Activated naive CD8-positive, alpha-beta T cell treated with anti-CD3 and anti-CD28 coated beads, Interleukin-2, amount 10 ng/mL, durations not matched to agents 7 days and 5 days (primary cell): ENCODE results near the gene INPP5K. TPM values are rescaled to one million over a fixed set of nuclear protein-coding genes. Genes with fewer than 3 reads are reported as not detected.

Source experiments
- ATAC-seq: fragments of 150-1000 bp; cut with Tn5 transposase; one replicate; pipeline ENCODE4 v1.10.0; 2021; ENCODE audit warnings: low read depth, moderate library complexity
- POLR2A ChIA-PET: fragments of 350-600 bp; sonication (Branson Sonifier 250); formaldehyde crosslinking; loops from one replicate; lab custom pipeline; 2021; ENCODE audit warnings: antibody characterized with exemption; lab: Charles Lee
- DNase-seq: peaks from one replicate; pipeline ENCODE4 v3.0.0; 2021
- H3K27ac Mint-ChIP-seq: one replicate; pipeline ENCODE4 v1.8.0; 2022; ENCODE audit warnings: mild to moderate bottlenecking, mixed read lengths
- H3K27me3 Mint-ChIP-seq: one replicate; pipeline ENCODE4 v1.8.0; 2022; ENCODE audit warnings: mild to moderate bottlenecking, moderate library complexity, mixed read lengths
- H3K36me3 Mint-ChIP-seq: one replicate; pipeline ENCODE4 v1.8.0; 2021; ENCODE audit warnings: mild to moderate bottlenecking, mixed read lengths
- H3K4me1 Mint-ChIP-seq: one replicate; pipeline ENCODE4 v1.8.0; 2021; ENCODE audit warnings: mixed read lengths
- H3K4me3 Mint-ChIP-seq: one replicate; pipeline ENCODE4 v1.8.0; 2022; ENCODE audit warnings: mild to moderate bottlenecking, moderate library complexity, mixed read lengths
- H3K9me3 Mint-ChIP-seq: one replicate; pipeline ENCODE4 v1.8.0; 2021; ENCODE audit warnings: mixed read lengths
- total RNA-seq, 2 experiments: library from RNA; stranded (reverse); gene quantifications; one replicate each; pipeline ENCODE4 v1.2.3, GENCODE V29; 2021

Gene INPP5K
- total RNA-seq, 2 experiments from 2014 or later, result 56.7 to 58.7 TPM

DNA sequence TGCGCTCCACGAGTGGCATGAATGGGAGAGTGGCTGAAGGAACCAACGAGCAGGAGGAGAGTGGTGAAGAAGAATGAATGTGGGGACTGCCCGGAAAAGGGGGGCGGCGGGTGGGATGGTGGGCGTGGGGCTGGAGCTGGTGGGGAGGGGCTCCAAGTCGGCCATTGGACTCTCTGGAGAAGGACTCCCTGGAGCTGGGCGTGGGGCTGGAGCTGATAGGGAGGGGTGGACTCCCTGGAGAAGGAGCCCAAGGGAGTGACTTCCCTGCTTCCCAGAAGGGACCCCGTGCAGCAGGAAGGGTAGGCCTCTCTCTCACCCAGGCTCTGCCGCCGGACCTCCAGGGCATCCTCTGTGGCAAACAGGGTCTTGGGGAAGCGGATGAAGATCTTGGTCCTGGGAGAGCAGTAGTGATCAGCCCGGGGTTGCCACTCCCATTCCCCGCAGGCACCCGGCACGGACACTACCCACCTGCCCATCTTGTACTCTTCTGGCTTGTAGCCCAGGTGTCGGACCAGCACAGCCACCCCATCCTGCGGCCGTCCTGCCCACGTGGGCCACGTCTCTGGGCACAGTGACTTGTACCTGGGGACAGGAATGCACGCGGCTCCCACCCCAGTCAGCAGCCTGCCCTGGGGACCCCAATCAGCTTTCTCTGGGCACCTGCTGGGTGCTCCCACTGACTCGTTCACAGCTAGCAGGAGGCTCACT, 45.5 kb downstream of the INPP5K start:
- DNase-seq (no peak), ATAC-seq (no peak)
- Mint-ChIP-seq H3K4me3 (no peak overlapping the region), H3K27ac (no peak overlapping the region), H3K4me1 (peaks cover 9% of the 10 kb centered on the region), H3K9me3 (peaks cover 6% of the 10 kb centered on the region), H3K27me3 (peaks cover 7% of the 10 kb centered on the region), H3K36me3 (peaks cover 18% of the 10 kb centered on the region)
- POLR2A ChIA-PET, result no interaction called here

DNA sequence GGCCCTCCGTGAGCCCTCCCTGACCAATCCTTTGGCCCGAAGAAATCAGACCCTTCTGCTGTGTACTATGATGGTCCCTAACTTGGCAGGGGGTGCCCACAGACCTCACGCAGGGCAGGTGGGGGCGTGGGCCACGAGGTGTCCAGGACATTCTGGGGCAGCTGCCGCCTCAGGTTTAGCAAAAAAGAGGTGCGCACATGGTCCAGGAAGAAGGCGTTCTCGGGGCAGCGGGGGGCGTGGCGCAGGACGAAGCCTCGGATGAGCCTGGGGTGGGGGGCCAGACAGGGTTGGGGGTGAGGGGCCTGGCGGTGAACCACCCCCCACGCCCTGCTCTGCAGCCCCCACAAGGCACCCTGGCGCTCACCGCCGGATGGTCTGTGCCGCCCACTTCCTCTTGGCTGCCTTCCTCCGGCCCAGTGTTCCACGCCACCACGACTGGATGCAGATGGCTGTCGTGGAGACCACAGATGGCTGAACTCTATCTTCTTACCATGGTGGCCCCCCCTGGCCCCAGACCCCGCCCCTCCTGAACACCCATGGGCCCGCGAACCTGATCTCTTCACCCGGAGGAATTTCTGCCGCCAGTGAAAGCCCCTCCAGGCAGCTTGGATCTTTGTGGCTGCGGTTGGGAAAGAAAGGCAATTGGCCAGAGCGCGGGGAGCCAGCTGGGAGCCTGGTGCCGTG, 46.2 kb downstream of the INPP5K start:
- peaks cover 12% of the 10 kb centered on the region for H3K27me3 Mint-ChIP-seq
- H3K27ac Mint-ChIP-seq, result no peak overlapping the region
- ATAC-seq (no peak), DNase-seq (no peak)
- H3K4me1 Mint-ChIP-seq, result peaks cover 9% of the 10 kb centered on the region
- H3K36me3 Mint-ChIP-seq, result peaks cover 18% of the 10 kb centered on the region
- POLR2A ChIA-PET, result no interaction called here
- no peak overlapping the region for H3K4me3 Mint-ChIP-seq
- H3K9me3 Mint-ChIP-seq, result peaks cover 6% of the 10 kb centered on the region

DNA sequence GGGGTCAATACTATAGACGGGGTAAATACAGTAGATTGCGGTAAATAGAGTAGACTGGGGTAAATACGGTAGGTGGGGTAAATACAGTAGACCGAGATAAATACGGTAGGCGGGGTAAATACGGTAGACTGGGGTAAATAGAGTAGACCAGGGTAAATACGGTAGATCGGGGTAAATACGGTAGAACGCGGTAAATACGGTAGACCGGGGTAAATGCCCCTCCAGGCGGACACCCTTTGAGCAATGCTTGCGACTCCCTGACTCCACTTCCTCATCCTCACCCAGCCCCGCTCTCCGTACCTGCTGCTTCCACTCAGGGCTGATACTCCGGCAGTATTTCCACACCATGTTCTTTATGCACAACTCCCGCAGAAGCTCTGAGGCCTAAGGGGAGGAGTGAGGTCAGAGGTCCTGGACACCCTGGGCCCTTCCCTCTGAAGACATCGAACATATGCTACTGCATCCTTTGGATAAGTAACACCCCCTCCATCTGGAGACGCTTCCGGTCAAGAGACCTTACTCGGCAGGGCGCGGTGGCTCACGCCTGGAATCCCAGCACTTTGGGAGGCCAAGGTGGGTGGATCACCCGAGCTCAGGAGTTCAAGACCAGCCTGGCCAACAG, 47.1 kb downstream of the INPP5K start:
- H3K27ac Mint-ChIP-seq, result no peak overlapping the region
- no peak overlapping the region for H3K4me3 Mint-ChIP-seq
- no peak for DNase-seq
- peaks cover 6% of the 10 kb centered on the region for H3K9me3 Mint-ChIP-seq
- H3K4me1 Mint-ChIP-seq, result peaks cover 9% of the 10 kb centered on the region
- ATAC-seq, result no peak
- POLR2A ChIA-PET, result no interaction called here
- peaks cover 12% of the 10 kb centered on the region for H3K27me3 Mint-ChIP-seq
- H3K36me3 Mint-ChIP-seq, result peaks cover 18% of the 10 kb centered on the region

DNA sequence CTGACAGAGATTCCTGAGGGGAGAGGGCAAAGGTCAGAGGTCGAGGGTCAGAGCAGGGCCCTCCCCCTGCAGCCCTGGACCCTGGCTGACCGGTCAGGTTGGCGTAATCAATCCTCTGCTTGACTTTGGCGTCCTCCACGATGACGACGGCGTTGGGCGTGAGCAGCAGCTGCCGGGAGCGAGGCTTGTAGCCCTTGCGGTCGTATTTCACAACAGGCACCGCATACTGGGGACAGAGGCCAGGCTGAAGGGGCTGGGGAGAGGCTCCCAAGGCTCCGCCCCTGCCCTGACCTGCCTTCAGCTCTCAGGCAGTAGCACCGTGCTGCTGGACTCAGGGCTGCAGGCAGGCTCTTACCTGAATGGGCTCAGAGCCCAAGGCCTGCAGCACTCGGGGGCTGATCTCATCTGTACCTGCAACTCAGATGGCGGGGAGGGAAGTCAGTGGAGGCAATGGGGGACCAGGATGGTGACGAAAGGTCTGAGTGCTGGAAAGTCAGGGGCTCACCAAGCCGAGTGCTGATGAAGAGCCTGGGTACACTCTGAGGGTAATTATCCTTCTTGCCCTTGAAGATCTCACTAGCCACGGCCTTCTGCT, 48.4 kb downstream of the INPP5K start:
- Mint-ChIP-seq H3K4me3 (no peak overlapping the region), H3K36me3 (peaks cover 18% of the 10 kb centered on the region), H3K27ac (no peak overlapping the region), H3K4me1 (peaks cover 5% of the 10 kb centered on the region), H3K27me3 (peaks cover 18% of the 10 kb centered on the region), H3K9me3 (peaks cover 6% of the 10 kb centered on the region)
- ATAC-seq, result no peak
- no peak for DNase-seq
- POLR2A ChIA-PET, result no interaction called here

DNA sequence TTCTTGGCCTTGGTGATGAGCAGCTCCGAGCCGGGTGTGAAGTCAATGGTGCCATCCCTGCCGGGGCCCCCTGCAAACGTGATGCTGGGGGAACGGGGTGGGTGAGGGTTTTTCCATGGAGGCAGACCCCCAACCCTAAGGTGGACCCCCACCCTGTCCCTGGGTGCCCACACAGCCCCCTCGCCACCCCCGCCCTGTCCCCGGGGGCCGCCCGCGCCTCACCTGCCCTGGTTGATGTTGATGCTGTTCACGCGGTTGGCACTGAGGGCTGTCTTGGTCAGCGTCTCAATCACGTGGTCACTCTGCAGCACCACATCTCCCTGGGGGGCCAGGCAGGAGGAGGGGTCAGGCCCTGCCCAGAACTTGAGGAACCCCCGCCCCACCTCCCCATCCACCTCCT, 49.2 kb downstream of the INPP5K start:
- ATAC-seq (no peak), DNase-seq (no peak)
- H3K27ac Mint-ChIP-seq, result no peak overlapping the region
- peaks cover 6% of the 10 kb centered on the region for H3K9me3 Mint-ChIP-seq
- peaks cover 18% of the 10 kb centered on the region for H3K36me3 Mint-ChIP-seq
- H3K27me3 Mint-ChIP-seq, result peaks cover 22% of the 10 kb centered on the region
- peaks cover 11% of the 10 kb centered on the region for H3K4me1 Mint-ChIP-seq
- no peak overlapping the region for H3K4me3 Mint-ChIP-seq
- POLR2A ChIA-PET, result no interaction called here

DNA sequence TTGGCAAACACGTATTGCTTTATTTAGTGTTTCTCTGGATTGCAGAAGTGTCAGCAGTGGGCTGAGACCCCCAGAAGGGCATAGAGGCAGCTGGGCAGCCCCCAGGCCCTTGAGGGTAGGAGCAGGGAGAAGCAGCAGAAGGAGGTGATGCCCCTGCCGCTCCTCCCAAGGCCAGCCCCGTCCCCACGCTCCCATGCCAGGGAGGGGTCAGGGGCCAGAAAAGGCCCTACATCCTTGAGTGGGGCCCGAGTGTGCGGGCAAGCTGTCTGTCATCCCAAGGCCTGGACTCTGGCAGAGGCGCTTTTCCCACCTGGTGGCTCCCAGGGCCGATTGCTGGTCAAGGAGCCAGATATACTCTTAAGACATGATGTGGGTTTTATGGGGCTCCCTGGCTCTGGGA, 52.2 kb downstream of the INPP5K start:
- H3K36me3 Mint-ChIP-seq, result peaks cover 13% of the 10 kb centered on the region
- H3K27ac Mint-ChIP-seq, result no peak overlapping the region
- ATAC-seq (no peak), DNase-seq (no peak)
- peaks cover 5% of the 10 kb centered on the region for H3K9me3 Mint-ChIP-seq
- H3K4me1 Mint-ChIP-seq, result peaks cover 14% of the 10 kb centered on the region
- peaks cover 37% of the 10 kb centered on the region for H3K27me3 Mint-ChIP-seq
- no peak overlapping the region for H3K4me3 Mint-ChIP-seq
- POLR2A ChIA-PET, result interaction anchor here (1.7 kb wide), 1 partner anchor 64 kb away, joined by 4 read pairs; the partner anchor contains the start of gene YWHAE

DNA sequence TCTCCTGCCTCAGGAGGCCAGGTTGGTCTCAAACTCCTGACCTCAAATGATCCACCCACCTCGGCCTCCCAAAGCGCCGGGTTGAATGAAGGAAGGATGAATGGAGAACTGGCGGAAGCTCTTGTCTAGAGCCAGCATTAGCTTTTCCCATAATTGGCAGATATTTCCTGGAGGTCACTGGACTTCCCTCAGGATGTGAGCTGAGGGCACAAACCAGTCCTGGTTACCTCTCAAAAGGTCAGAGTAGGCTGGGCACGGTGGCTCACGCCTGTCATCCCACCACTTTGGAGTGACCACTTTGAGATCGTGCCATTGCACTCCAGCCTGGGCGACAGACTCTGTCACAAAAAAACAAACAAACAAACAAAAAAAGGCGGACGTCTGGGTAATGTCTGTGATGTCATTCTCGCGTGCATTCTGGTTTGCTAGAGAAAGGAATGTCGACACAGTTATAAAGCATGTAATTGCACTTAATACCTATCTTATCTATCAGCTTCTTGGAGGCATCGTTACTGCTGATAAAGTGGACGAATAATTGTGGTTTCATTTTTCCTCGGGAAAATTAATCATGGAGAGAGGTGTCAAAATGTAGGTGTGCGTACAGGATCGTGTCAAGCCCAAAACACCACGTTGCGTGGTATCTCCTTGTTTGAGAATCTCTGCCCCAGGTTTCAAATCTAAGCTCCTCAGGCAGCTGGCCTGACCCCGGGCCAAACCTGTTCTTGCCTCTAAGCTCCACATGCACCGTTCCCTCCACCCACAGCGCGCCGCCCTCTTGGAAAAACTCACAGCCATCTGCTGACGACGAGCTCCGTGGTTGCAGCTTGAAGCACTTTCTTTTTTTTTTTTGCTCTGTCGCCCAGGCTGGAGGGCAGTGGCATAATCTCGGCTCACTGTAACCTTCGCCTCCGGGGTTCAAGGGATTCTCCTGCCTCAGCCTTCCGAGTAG, 54.0 kb downstream of the INPP5K start:
- no peak for DNase-seq
- H3K4me1 Mint-ChIP-seq, result peaks cover 14% of the 10 kb centered on the region
- H3K27ac Mint-ChIP-seq, result no peak overlapping the region
- H3K36me3 Mint-ChIP-seq, result no peaks in the 10 kb centered on the region
- H3K4me3 Mint-ChIP-seq, result peak overlapping the region; percentile 38
- no peak for ATAC-seq
- H3K27me3 Mint-ChIP-seq, result peaks cover 50% of the 10 kb centered on the region
- no peaks in the 10 kb centered on the region for H3K9me3 Mint-ChIP-seq
- POLR2A ChIA-PET, result interaction anchor here (0.7 to 1.7 kb wide), 6 partner anchors 15 to 362 kb away, joined by 3 to 6 read pairs (median 4); partner anchors contain the start of genes INPP5K and YWHAE

DNA sequence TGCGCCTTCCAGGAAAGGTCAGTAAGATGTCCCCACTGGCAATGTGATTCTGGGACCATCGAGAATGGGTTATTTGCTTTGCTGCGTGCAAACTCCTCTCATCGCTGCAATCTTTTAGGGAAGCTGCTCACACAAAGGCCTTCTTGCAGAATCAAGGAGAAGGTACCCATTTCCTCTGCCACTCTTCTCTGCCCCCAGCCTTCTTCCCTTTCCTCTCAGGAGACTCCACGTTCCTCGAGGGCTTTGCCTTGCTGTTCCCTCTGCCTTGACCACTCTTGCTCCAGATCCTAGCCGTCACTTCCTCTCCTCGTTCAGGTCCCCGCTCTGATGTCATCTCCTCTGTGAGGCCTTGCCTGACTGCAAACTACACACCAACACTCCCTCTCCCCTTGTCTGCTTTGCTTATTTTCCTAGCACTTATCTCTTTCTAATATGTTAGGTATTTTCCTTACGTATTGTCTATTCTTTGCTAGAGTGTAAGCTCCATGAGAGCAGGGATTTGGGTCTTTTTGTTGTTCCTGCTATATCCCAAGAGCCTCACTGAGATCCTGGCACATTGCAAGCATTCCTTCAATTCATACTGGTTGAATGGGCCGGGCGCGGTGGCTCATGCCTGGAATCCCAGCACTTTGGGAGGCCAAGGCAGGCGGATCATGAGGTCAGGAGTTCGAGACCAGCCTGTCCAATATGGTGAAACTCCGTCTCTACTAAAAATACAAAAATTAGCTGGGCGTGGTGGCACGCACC, 55.0 kb downstream of the INPP5K start:
- Mint-ChIP-seq H3K4me1 (peaks cover 17% of the 10 kb centered on the region), H3K9me3 (no peaks in the 10 kb centered on the region), H3K4me3 (no peak overlapping the region), H3K27ac (no peak overlapping the region), H3K27me3 (peaks cover 55% of the 10 kb centered on the region), H3K36me3 (no peaks in the 10 kb centered on the region)
- no peak for DNase-seq
- POLR2A ChIA-PET, result no interaction called here
- no peak for ATAC-seq

DNA sequence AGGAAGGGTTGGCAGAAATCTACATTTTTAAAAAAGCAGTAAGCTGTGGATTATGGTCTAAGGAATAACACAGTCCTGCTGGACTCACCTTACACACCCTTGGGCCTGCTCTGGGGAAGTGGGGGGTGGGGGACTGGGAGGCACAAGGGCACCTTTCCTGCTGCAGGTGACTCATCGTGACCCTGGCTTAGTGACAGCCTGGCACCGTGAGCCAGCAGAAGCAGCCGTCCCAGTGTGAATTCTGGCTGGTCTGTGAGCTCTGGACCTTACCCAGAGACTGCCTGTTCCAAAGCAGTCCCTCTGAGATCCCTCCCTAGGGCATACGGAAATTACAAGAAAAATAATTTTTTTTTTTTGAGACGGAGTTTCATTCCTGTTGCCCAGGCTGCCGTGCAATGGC, 56.2 kb downstream of the INPP5K start:
- Mint-ChIP-seq H3K4me1 (peaks cover 18% of the 10 kb centered on the region), H3K9me3 (no peaks in the 10 kb centered on the region), H3K27me3 (peaks cover 49% of the 10 kb centered on the region), H3K4me3 (no peak overlapping the region), H3K36me3 (no peaks in the 10 kb centered on the region), H3K27ac (no peak overlapping the region)
- POLR2A ChIA-PET, result interaction anchor here (0.7 to 1.0 kb wide), 2 partner anchors 23 to 56 kb away, joined by 3 read pairs; partner anchors contain the start of gene INPP5K
- ATAC-seq (no peak), DNase-seq (no peak)

DNA sequence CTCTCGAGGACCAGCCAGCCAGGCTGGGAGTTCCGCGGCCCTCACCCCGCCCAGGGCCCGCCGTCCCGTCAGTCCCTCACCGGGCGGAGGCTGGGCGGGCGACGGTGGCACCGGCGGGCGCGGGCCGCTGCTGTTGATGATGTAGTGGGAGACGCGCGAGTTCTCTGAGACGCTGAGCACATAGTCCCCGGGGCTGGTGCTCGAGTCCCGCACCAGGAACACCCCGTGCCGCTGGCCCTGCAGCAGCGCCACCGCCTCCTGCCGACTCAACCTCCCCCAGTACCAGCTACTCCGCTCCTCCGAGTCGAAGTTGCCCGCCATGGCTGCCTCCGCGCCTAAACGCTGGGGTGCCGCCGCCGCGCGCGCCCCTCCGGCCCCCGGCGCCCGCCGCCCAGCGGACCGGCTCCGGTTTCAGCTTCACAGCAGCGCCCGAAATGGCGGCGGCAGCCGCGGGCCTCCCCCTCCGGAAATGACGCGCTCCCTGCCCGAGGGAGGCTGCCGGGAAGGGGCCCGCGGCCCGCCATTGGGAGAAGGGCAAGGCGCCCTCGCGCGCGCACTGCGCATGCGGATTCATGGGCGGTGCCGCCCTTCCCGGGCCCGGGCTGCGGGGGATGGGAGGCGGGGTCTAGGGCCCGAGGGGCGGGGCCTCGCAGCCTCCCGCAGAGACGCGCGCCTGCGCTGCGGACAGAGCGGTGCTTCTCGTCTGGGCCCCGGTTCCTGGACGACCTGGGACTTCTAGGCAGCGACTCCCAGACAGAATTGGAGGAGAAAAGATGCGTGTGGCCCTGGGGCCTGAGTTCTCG, 60.4 kb downstream of the INPP5K start, which contains the start of gene CRK:
TSS of gene CRK (minus strand) at position 436 of the 803 bp plus-strand sequence. CDS start at position 321, 115 bp downstream.
- H3K36me3 Mint-ChIP-seq, result peaks cover 9% of the 10 kb centered on the region
- DNase-seq, result peak; percentile 100
- peaks cover 25% of the 10 kb centered on the region for H3K4me1 Mint-ChIP-seq
- peak; percentile 96 for ATAC-seq
- H3K9me3 Mint-ChIP-seq, result no peaks in the 10 kb centered on the region
- POLR2A ChIA-PET, result interaction anchor here (0.8 to 1.7 kb wide), 7 partner anchors 29 to 193 kb away, joined by 3 to 12 read pairs (median 5); partner anchors contain the start of genes INPP5K and YWHAE
- H3K4me3 Mint-ChIP-seq, result peak within 1 kb of the TSS; percentile 88
- H3K27me3 Mint-ChIP-seq, result peaks cover 28% of the 10 kb centered on the region
- H3K27ac Mint-ChIP-seq, result peak within 1 kb of the TSS; percentile 79

DNA sequence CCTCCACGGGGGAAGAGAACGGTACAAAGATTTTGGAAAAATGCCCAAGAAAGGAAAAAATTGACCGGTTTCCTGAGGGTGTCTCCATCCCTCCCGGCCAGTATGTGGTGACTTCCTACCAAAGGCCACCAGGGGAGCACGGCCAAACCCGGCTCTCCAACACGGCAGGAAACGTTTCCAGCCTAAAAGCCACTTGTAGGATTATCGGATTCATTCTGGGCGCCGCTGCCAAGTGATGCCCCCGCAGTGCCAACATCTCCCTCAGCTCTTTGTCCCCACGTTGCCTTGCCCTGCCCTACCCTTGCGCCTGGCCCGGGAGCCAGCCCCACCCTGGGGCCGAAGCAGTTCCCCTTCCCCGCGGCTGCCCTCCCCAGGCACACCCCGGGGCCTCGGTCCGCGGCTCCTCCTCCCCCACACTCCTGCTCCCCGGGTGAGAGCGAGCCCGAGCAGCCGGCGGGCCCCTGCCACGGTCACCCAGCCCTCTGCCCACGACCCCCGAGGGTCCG, 61.1 kb downstream of the INPP5K start:
- Mint-ChIP-seq H3K4me3 (peak overlapping the region; percentile 88), H3K27me3 (peaks cover 26% of the 10 kb centered on the region), H3K9me3 (no peaks in the 10 kb centered on the region), H3K27ac (peak overlapping the region; percentile 79), H3K36me3 (peaks cover 9% of the 10 kb centered on the region), H3K4me1 (peaks cover 25% of the 10 kb centered on the region)
- POLR2A ChIA-PET, result interaction anchor here (0.9 to 1.7 kb wide), 6 partner anchors 30 to 194 kb away, joined by 3 to 12 read pairs (median 5); partner anchors contain the start of genes INPP5K and YWHAE
- ATAC-seq, result peak; percentile 18
- DNase-seq, result peak; percentile 66
